HCT116 (cell line): ENCODE data around the gene CDC42EP3. TPM values are rescaled to one million over a fixed set of nuclear protein-coding genes. Genes with fewer than 3 reads are reported as not detected.

ENCODE experiments used
- ATAC-seq: fragments of 200-7000 bp; cut with Tn5 transposase; 2 replicates; pipeline ENCODE4 v1.9.1; 2020; ENCODE audit warnings: mild to moderate bottlenecking, moderate library complexity
- BruUV-seq: library from RNA; stranded (reverse); fragments of 400-500 nt; replicated peaks from 2 replicates; lab custom pipeline; 2021; lab: Mats Ljungman, UMichigan
- CTCF ChIA-PET: fragments of 300-600 bp; sonication (Branson Sonifier 250); formaldehyde crosslinking; loops from one replicate; lab custom pipeline; 2021; ENCODE audit warnings: antibody characterized with exemption; lab: Charles Lee
- POLR2A ChIA-PET: fragments of 300-600, 350-600 bp; sonication (Branson Sonifier 250); formaldehyde crosslinking; loops from one replicate; lab custom pipeline; 2021; ENCODE audit warnings: antibody characterized with exemption; lab: Charles Lee
- RAD21 ChIA-PET, 2 experiments: fragments of 300-600 bp; sonication (Branson Sonifier 250); formaldehyde crosslinking; loops; one replicate each; lab custom pipeline; 2023; ENCODE audit warnings: low total read pairs in 2 of 2; ENCODE audit not compliant: uncharacterized antibody in 2 of 2, unreplicated experiment in 2 of 2, low non-redundant PET in 1 of 2; lab: Charles Lee
- DNase-seq: peaks from one replicate; pipeline ENCODE4 v3.0.0-alpha.2; 2010; ENCODE audit warnings: low read depth, low spot score
- H2AFZ ChIP-seq: fragments of 200-600 bp; shearing (Covaris generic), sonication (generic); 2 replicates; pipeline ENCODE4 v1.6.1; 2017; ENCODE audit warnings: low read depth, mixed run types, mixed read lengths, antibody characterized with exemption, low read length; ENCODE audit not compliant: poor library complexity, severe bottlenecking
- H3K27ac ChIP-seq: 2 replicates; pipeline ENCODE4 v1.5.1; 2012; ENCODE audit warnings: low read depth, low read length
- H3K27me3 ChIP-seq: fragments of 200-600 bp; sonication (generic); 2 replicates; pipeline ENCODE4 v1.6.1; 2016; ENCODE audit warnings: mixed run types, low read length, mixed read lengths; ENCODE audit not compliant: insufficient read depth
- H3K36me3 ChIP-seq, 2 experiments: fragments of 200-500 bp in 1 of 2; fragments of 200-600 bp in 1 of 2; sonication (Bioruptor generic) in 1 of 2; sonication (generic) in 1 of 2; 2 replicates each; pipeline versions ENCODE4 v1.5.1 to v1.6.1; 2014 to 2016; ENCODE audit warnings: low read length in 2 of 2, inconsistent platforms in 1 of 2, mixed read lengths in 1 of 2, mixed run types in 1 of 2; ENCODE audit not compliant: insufficient read depth in 2 of 2, control insufficient read depth in 1 of 2
- H3K4me1 ChIP-seq, 2 experiments: fragments of 200-600 bp in 1 of 2; sonication (generic) in 1 of 2; 2 replicates each; pipeline versions ENCODE4 v1.5.1 to v1.6.1; 2012 to 2017; ENCODE audit warnings: low read length in 2 of 2, inconsistent platforms in 1 of 2, mild to moderate bottlenecking in 1 of 2, mixed read lengths in 1 of 2, mixed run types in 1 of 2, moderate library complexity in 1 of 2; ENCODE audit not compliant: insufficient read depth in 2 of 2, control insufficient read depth in 1 of 2
- H3K4me2 ChIP-seq: fragments of 200-600 bp; sonication (generic); 2 replicates; pipeline ENCODE4 v1.6.1; 2017; ENCODE audit warnings: mixed run types, low read length, mixed read lengths
- H3K4me3 ChIP-seq, 2 experiments: fragments of 200-600 bp in 1 of 2; sonication (generic) in 1 of 2; replicated peaks in 1 of 2; 2 replicates each; pipeline ENCODE4 v1.5.1; 2011 to 2016; ENCODE audit warnings: low read length in 2 of 2, control low read depth in 1 of 2, low read depth in 1 of 2, mild to moderate bottlenecking in 1 of 2, mixed read lengths in 1 of 2, mixed run types in 1 of 2
- H3K79me2 ChIP-seq: fragments of 200-600 bp; sonication (generic); 2 replicates; pipeline ENCODE4 v1.6.1; 2017; ENCODE audit warnings: mild to moderate bottlenecking, mixed run types, low read length, moderate library complexity, mixed read lengths; ENCODE audit not compliant: insufficient read depth
- H3K9ac ChIP-seq: fragments of 200-600 bp; sonication (generic); 2 replicates; pipeline ENCODE4 v1.6.1; 2016; ENCODE audit warnings: low read length, mixed read lengths
- H3K9me2 ChIP-seq: fragments of 200-600 bp; sonication (generic), shearing (Covaris generic); 2 replicates; pipeline ENCODE4 v1.6.1; 2017; ENCODE audit warnings: mixed run types, mild to moderate bottlenecking, moderate library complexity; ENCODE audit not compliant: insufficient read depth
- H3K9me3 ChIP-seq, 2 experiments: fragments of 200-500 bp in 1 of 2; fragments of 200-600 bp in 1 of 2; sonication (Bioruptor generic) in 1 of 2; sonication (generic) in 1 of 2; 2 replicates each; pipeline ENCODE4 v1.6.1; 2014 to 2017; ENCODE audit warnings: low read length in 2 of 2, mixed read lengths in 2 of 2, inconsistent platforms in 1 of 2, low read depth in 1 of 2, mild to moderate bottlenecking in 1 of 2, mixed run types in 1 of 2, moderate library complexity in 1 of 2; ENCODE audit not compliant: control insufficient read depth in 1 of 2, insufficient read depth in 1 of 2
- H4K20me1 ChIP-seq: fragments of 200-600 bp; sonication (generic), shearing (Covaris generic); 2 replicates; pipeline ENCODE4 v1.6.1; 2017; ENCODE audit warnings: mixed run types, mild to moderate bottlenecking, moderate library complexity; ENCODE audit not compliant: insufficient read depth
- CBX3 ChIP-seq: IDR thresholded peaks from 2 replicates; pipeline ENCODE4 v1.6.1; 2012; ENCODE audit warnings: low read depth
- EGR1 ChIP-seq: IDR thresholded peaks from 2 replicates; pipeline ENCODE4 v1.6.1; 2012; ENCODE audit warnings: low read depth
- ELF1 ChIP-seq: IDR thresholded peaks from 2 replicates; pipeline ENCODE4 v1.6.1; 2012; ENCODE audit warnings: low read depth, borderline replicate concordance
- EZH2phosphoT487 ChIP-seq: fragments of 200-600 bp; IDR thresholded peaks from 2 replicates; pipeline ENCODE4 v1.6.1; 2018; ENCODE audit warnings: antibody characterized with exemption, borderline replicate concordance
- FOSL1 ChIP-seq: IDR thresholded peaks from 2 replicates; pipeline ENCODE4 v1.6.1; 2012; ENCODE audit warnings: low read depth
- POLR2A ChIP-seq: IDR thresholded peaks from 2 replicates; pipeline ENCODE4 v1.7.0; 2011; ENCODE audit warnings: borderline replicate concordance; ENCODE audit not compliant: insufficient read depth, insufficient read length; ENCODE audit errors: extremely low read depth
- POLR2AphosphoS5 ChIP-seq: IDR thresholded peaks from 2 replicates; pipeline ENCODE4 v1.6.1; 2011; ENCODE audit warnings: mild to moderate bottlenecking, low read depth, low read length, moderate library complexity
- SIN3A ChIP-seq: IDR thresholded peaks from 2 replicates; pipeline ENCODE4 v1.6.1; 2012; ENCODE audit warnings: low read depth
- SP1 ChIP-seq: IDR thresholded peaks from 2 replicates; pipeline ENCODE4 v1.6.1; 2012; ENCODE audit warnings: low read depth
- TCF7L2 ChIP-seq: IDR thresholded peaks from 2 replicates; pipeline ENCODE4 v1.7.0; 2011; ENCODE audit warnings: borderline replicate concordance, inconsistent platforms; ENCODE audit not compliant: insufficient read depth, insufficient read length; ENCODE audit errors: extremely low read depth
- intact Hi-C: fragments of 100-400 bp; cut with micrococcal nuclease; formaldehyde crosslinking; loops from 2 replicates; pipeline ENCODE4 v1.10.0; 2022
- total RNA-seq: library from RNA; stranded (reverse); gene quantifications from one replicate; pipeline ENCODE4 v1.2.1, GENCODE V29; 2021; ENCODE audit not compliant: unreplicated experiment
- TF ChIP-seq, protein P1 (sequence below): IDR thresholded peaks from 2 replicates; pipeline ENCODE4 v1.6.1; 2011; ENCODE audit warnings: mild to moderate bottlenecking, low read length, moderate library complexity; ENCODE audit not compliant: insufficient replicate concordance; ENCODE audit errors: extremely low read depth
- TF ChIP-seq, protein P2 (sequence below): IDR thresholded peaks from 2 replicates; pipeline ENCODE4 v1.6.1; 2012

Gene CDC42EP3
- total RNA-seq, 1 experiment from 2014 or later = 38.2 TPM

DNA sequence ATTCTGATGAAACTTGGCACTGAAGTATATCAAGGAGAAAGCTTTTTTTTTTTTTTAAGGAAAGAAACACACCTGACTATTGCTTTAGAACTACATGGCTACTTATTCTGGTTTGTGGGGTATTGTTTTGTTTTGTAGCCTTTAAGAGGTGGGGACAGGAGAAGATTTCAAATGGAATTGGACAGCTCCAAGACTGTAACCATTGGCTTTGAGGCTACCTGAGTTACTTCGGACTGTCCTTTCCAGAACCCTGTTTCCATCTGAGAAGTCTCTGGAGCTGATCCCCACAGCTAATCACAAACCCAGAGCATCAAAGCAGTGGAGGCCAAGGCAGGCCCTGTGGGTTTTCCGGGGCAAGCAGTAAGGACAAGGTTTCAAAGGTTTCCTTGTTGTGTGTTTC lies 4.7 kb downstream of the CDC42EP3 start:
- Histone ChIP-seq H3K79me2 (peaks cover 93% of the 10 kb centered on the region), H3K27me3 (no peaks in the 10 kb centered on the region), H3K9me3 (no peaks in the 10 kb centered on the region), H3K4me3 (no peak overlapping the region), H3K36me3 (no peaks in the 10 kb centered on the region; a peak in 2 of 4 replicates), H3K27ac (no peak overlapping the region), H4K20me1 (no peaks in the 10 kb centered on the region), H3K4me2 (no peak overlapping the region), H3K9me2 (no peaks in the 10 kb centered on the region), H2AFZ (no peak overlapping the region), H3K9ac (no peak overlapping the region), H3K4me1 (peaks cover 7 to 14% of the 10 kb centered on the region in 2 experiments; a peak in 3 of 4 replicates)
- CTCF ChIA-PET = no interaction called here
- intact Hi-C loops = no loop called here
- ATAC-seq (no peak), DNase-seq (no peak)
- RAD21 ChIA-PET = no interaction called here
- TF ChIP-seq POLR2AphosphoS5 (no peak), SIN3A (no peak), EGR1 (no peak), POLR2A (no peak), CBX3 (no peak), ELF1 (no peak), FOSL1 (no peak), SP1 (no peak), TCF7L2 (no peak), EZH2phosphoT487 (no peak)
- TF ChIP-seq, protein P1, sequence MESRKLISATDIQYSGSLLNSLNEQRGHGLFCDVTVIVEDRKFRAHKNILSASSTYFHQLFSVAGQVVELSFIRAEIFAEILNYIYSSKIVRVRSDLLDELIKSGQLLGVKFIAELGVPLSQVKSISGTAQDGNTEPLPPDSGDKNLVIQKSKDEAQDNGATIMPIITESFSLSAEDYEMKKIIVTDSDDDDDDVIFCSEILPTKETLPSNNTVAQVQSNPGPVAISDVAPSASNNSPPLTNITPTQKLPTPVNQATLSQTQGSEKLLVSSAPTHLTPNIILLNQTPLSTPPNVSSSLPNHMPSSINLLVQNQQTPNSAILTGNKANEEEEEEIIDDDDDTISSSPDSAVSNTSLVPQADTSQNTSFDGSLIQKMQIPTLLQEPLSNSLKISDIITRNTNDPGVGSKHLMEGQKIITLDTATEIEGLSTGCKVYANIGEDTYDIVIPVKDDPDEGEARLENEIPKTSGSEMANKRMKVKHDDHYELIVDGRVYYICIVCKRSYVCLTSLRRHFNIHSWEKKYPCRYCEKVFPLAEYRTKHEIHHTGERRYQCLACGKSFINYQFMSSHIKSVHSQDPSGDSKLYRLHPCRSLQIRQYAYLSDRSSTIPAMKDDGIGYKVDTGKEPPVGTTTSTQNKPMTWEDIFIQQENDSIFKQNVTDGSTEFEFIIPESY = no peak
- TF ChIP-seq, protein P2, sequence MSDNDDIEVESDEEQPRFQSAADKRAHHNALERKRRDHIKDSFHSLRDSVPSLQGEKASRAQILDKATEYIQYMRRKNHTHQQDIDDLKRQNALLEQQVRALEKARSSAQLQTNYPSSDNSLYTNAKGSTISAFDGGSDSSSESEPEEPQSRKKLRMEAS = no peak
- BruUV-seq = no TSS peak
- POLR2A ChIA-PET = no interaction called here
